A673 (cell line): ENCODE data around the gene LMO1.

Source experiments
- CTCF ChIP-seq: fragments of 300-800, 200-600 bp; sonication (generic); conservative IDR thresholded peaks from 2 replicates; pipeline ENCODE4 v1.5.1; 2017; ENCODE audit warnings: low read depth, mild to moderate bottlenecking, antibody characterized with exemption, low read length, moderate library complexity, mixed read lengths
- EZH2 ChIP-seq: fragments of 200-600 bp; sonication (generic); IDR thresholded peaks from 2 replicates; pipeline ENCODE4 v1.6.1; 2017; ENCODE audit warnings: borderline replicate concordance, low read depth, mild to moderate bottlenecking, mixed read lengths, antibody characterized with exemption, low read length; ENCODE audit not compliant: poor library complexity, severe bottlenecking

- TF ChIP-seq CTCF, result no peak
- TF ChIP-seq EZH2, result no peak
Measured at GRCh38 chr11:8242499-8243280, 21.0 kb downstream of the LMO1 start.
